Measurements from ENCODE around the gene C3orf70. TPM values are rescaled to one million over a fixed set of nuclear protein-coding genes. Genes with fewer than 3 reads are reported as not detected.
A peak's percentile ranks its signal among the peaks of the same experiment; 100 is the strongest.

The C3orf70 gene
- polyA plus RNA-seq, 1 experiment = 3.9 TPM

DNA sequence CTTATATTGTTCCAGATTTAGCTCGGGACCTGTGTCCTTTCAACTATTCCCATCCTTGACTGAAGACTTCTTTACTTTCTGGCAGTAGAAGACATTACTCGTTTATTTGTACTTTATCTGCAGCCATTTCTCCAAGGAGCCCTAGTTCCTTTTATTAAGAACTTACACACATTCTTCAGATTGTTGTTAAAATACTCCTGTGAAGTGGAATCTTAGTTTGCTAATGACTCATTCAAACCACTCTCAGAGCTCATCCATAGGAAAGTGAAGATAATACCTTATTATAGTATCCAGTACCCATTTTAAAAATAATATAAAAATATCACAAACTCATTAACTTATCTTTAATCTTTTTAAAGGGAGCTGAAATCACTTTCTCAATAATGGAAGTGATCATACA is 63.5 kb downstream of the C3orf70 start:
- H3K27me3 ChIP-seq (ENCODE audit: control insufficient read depth, insufficient read depth, low read length) = no peaks in the 10 kb centered on the region
- CTCF ChIA-PET = interaction anchor here (1.0 to 2.2 kb wide), 3 partner anchors 10 to 90 kb away, joined by 6 to 11 read pairs (median 6); no protein-coding TSS in a partner anchor
- POLR2A ChIA-PET = interaction anchor here (0.8 kb wide), 1 partner anchor 63 kb away, joined by 3 read pairs; no protein-coding TSS in a partner anchor
- no peaks in the 10 kb centered on the region for H3K36me3 ChIP-seq (ENCODE audit: control insufficient read depth, insufficient read depth, low read length)
- no peak overlapping the region for H3K4me3 ChIP-seq (ENCODE audit: low read depth, low read length)
- TF ChIP-seq, protein P1, sequence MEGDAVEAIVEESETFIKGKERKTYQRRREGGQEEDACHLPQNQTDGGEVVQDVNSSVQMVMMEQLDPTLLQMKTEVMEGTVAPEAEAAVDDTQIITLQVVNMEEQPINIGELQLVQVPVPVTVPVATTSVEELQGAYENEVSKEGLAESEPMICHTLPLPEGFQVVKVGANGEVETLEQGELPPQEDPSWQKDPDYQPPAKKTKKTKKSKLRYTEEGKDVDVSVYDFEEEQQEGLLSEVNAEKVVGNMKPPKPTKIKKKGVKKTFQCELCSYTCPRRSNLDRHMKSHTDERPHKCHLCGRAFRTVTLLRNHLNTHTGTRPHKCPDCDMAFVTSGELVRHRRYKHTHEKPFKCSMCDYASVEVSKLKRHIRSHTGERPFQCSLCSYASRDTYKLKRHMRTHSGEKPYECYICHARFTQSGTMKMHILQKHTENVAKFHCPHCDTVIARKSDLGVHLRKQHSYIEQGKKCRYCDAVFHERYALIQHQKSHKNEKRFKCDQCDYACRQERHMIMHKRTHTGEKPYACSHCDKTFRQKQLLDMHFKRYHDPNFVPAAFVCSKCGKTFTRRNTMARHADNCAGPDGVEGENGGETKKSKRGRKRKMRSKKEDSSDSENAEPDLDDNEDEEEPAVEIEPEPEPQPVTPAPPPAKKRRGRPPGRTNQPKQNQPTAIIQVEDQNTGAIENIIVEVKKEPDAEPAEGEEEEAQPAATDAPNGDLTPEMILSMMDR (IDR thresholded peaks at IDR 0.05; ENCODE audit: insufficient read depth, low read depth, low read length) = no peak
- no peak for DNase-seq (ENCODE audit: low read depth)

DNA sequence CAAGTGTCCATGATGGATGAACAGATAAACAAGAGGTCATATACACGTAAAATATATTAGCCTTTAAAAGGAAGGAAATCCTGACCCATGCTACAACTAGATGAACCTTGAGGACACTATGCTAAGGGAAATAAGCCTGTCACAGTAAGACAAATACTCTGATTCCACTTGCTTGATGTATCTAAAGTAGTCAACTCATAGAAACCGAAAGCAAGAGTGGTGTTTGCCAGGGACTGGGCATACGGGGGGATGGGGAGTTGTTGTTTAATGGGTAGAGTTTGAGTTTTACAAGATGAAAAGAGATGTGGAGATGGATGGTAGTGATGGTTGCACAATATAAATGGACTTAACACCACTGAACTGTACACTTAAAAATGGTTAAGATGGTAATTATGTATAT is 65.4 kb downstream of the C3orf70 start:
- H3K36me3 ChIP-seq (ENCODE audit: control insufficient read depth, insufficient read depth, low read length) = no peaks in the 10 kb centered on the region; the same call in 1 of the 2 replicates
- POLR2A ChIA-PET = no interaction called here
- TF ChIP-seq, protein P1 (IDR thresholded peaks at IDR 0.05; ENCODE audit: insufficient read depth, low read depth, low read length) = no peak
- CTCF ChIA-PET = interaction anchor here (0.6 to 3.5 kb wide), 2 partner anchors 9 to 90 kb away, joined by 3 to 29 read pairs; no protein-coding TSS in a partner anchor
- DNase-seq (ENCODE audit: low read depth) = no peak
- no peaks in the 10 kb centered on the region for H3K27me3 ChIP-seq (ENCODE audit: control insufficient read depth, insufficient read depth, low read length)
- no peak overlapping the region for H3K4me3 ChIP-seq (ENCODE audit: low read depth, low read length)

DNA sequence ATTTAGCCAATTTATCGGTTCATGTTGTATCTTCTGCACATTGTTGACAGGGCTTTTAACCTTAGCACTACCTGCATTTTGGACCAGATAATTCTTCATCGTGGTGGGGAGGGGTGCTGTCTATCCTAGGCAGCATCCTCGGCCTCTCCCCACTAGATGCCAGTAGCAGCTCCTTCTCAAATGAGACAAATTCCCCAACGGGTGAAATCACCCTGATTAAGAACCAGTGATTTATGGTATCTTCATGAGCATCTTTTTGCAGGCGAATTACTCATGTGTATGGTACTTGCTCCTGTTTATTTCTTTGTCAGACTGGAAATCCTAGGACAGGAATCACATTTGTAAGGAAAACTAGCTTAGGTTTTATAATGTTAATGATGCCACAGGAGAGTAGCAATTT is 68.0 kb downstream of the C3orf70 start:
- POLR2A ChIA-PET = no interaction called here
- Histone ChIP-seq H3K4me3 (ENCODE audit: low read depth, low read length) (no peak overlapping the region), H3K27me3 (ENCODE audit: control insufficient read depth, insufficient read depth, low read length) (no peaks in the 10 kb centered on the region), H3K36me3 (ENCODE audit: control insufficient read depth, insufficient read depth, low read length) (no peaks in the 10 kb centered on the region; the same call in 1 of the 2 replicates)
- CTCF ChIA-PET = interaction anchor here (0.6 to 3.5 kb wide), 15 partner anchors 10 to 207 kb away, joined by 3 to 29 read pairs (median 4); no protein-coding TSS in a partner anchor
- TF ChIP-seq, protein P1 (IDR thresholded peaks at IDR 0.05; ENCODE audit: insufficient read depth, low read depth, low read length) = peak; percentile 77
- DNase-seq (ENCODE audit: low read depth) = peak; percentile 65

DNA sequence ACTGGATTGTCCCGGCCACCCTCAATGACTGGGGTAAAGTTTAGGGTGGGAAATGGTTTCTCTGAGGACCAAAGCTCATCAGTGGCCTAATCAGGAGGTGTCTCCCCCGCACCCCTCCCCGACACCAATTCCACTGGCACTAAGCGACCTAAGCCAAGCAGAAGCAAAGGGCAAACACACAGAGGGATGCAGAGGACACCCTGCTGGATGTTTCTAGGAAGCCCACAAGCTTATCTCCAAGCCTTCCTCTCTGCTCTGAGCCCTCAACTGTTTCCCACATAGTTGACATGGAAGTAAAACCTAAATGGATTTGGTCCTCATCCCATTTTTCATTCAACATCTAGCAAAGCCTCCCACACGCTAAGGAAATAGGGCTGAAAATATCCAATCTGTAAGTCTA is 68.5 kb downstream of the C3orf70 start:
- no peak for DNase-seq (ENCODE audit: low read depth)
- ChIA-PET POLR2A (no interaction called here), CTCF (interaction anchor here (0.8 to 3.5 kb wide), 13 partner anchors 9 to 186 kb away, joined by 3 to 29 read pairs (median 4); no protein-coding TSS in a partner anchor)
- TF ChIP-seq, protein P1 (IDR thresholded peaks at IDR 0.05; ENCODE audit: insufficient read depth, low read depth, low read length) = no peak
- no peak overlapping the region for H3K4me3 ChIP-seq (ENCODE audit: low read depth, low read length)
- no peaks in the 10 kb centered on the region for H3K27me3 ChIP-seq (ENCODE audit: control insufficient read depth, insufficient read depth, low read length)
- no peaks in the 10 kb centered on the region; the same call in 1 of the 2 replicates for H3K36me3 ChIP-seq (ENCODE audit: control insufficient read depth, insufficient read depth, low read length)

DNA sequence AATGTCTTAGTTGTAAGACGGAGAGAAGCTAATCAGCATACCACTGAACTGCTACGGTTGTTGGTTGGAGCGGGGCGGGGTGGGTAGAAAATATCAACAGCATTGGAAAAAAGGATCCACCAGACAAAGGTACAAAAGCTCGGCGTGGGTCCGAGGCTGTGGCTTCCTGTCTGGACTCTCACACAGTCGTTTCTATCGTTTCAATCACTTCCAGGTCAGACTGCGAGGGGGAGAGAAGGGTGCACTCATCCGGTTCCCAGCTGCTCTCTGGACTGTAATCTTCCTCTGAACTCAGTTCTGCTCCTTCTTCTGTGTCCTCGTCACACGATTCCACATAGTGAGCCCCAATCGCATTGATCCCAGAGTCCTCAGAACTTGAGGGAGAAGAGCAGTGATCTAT is 70.0 kb downstream of the C3orf70 start:
- TF ChIP-seq, protein P1 (IDR thresholded peaks at IDR 0.05; ENCODE audit: insufficient read depth, low read depth, low read length) = no peak
- ChIA-PET CTCF (interaction anchor here (0.7 to 1.7 kb wide), 3 partner anchors 12 to 225 kb away, joined by 4 to 7 read pairs (median 7); no protein-coding TSS in a partner anchor), POLR2A (no interaction called here)
- no peaks in the 10 kb centered on the region; the same call in 1 of the 2 replicates for H3K36me3 ChIP-seq (ENCODE audit: control insufficient read depth, insufficient read depth, low read length)
- DNase-seq (ENCODE audit: low read depth) = no peak
- no peaks in the 10 kb centered on the region for H3K27me3 ChIP-seq (ENCODE audit: control insufficient read depth, insufficient read depth, low read length)
- H3K4me3 ChIP-seq (ENCODE audit: low read depth, low read length) = no peak overlapping the region
